Loucy (cell line): ENCODE measurements around the gene CRYBG3.

Experiments used
- H2AFZ ChIP-seq: fragments of 200-600 bp; sonication (generic); 2 replicates; pipeline ENCODE4 v1.6.0; 2016; ENCODE audit warnings: antibody characterized with exemption, mild to moderate bottlenecking, low read length, moderate library complexity
- H3F3A ChIP-seq: fragments of 200-600 bp; 2 replicates; pipeline ENCODE4 v1.6.0; 2016; ENCODE audit warnings: antibody characterized with exemption, low read depth, mild to moderate bottlenecking
- H3K27me3 ChIP-seq: fragments of 200-600 bp; sonication (generic); 2 replicates; pipeline ENCODE4 v1.6.1; 2014; ENCODE audit warnings: low read length, mild to moderate bottlenecking; ENCODE audit not compliant: insufficient read depth, poor library complexity, severe bottlenecking
- H3K36me3 ChIP-seq: fragments of 200-600 bp; sonication (generic); 2 replicates; pipeline ENCODE4 v1.6.1; 2016; ENCODE audit warnings: low read length; ENCODE audit not compliant: insufficient read depth
- H3K4me1 ChIP-seq: fragments of 200-600 bp; sonication (generic); 2 replicates; pipeline ENCODE4 v1.5.1; 2014; ENCODE audit warnings: low read length, mild to moderate bottlenecking; ENCODE audit not compliant: insufficient read depth, poor library complexity, severe bottlenecking
- H3K4me2 ChIP-seq: fragments of 200-600 bp; sonication (generic); 2 replicates; pipeline ENCODE4 v1.6.0; 2014; ENCODE audit warnings: antibody characterized with exemption, low read length, low read depth, mild to moderate bottlenecking; ENCODE audit not compliant: poor library complexity, severe bottlenecking
- H3K4me3 ChIP-seq: fragments of 200-600 bp; sonication (generic); 2 replicates; pipeline ENCODE4 v1.5.1; 2014; ENCODE audit warnings: low read length, mild to moderate bottlenecking, mixed read lengths; ENCODE audit not compliant: poor library complexity, severe bottlenecking
- H3K79me2 ChIP-seq: fragments of 200-600 bp; sonication (generic); 2 replicates; pipeline ENCODE4 v1.6.1; 2014; ENCODE audit warnings: low read length; ENCODE audit not compliant: insufficient read depth
- H3K9ac ChIP-seq: fragments of 200-600 bp; sonication (generic); 2 replicates; pipeline ENCODE4 v1.6.0; 2014; ENCODE audit warnings: mild to moderate bottlenecking, low read depth, low read length, moderate library complexity; ENCODE audit not compliant: poor library complexity, severe bottlenecking
- H3K9me2 ChIP-seq: fragments of 200-600 bp; sonication (generic); replicated peaks from 2 replicates; pipeline ENCODE4 v1.6.1; 2016; ENCODE audit warnings: low read depth, low read length, mixed read lengths
- H3K9me3 ChIP-seq: fragments of 200-600 bp; sonication (generic); 2 replicates; pipeline ENCODE4 v1.6.1; 2014; ENCODE audit warnings: mild to moderate bottlenecking, antibody characterized with exemption, low read length, low read depth; ENCODE audit not compliant: insufficient read depth
- H4K20me1 ChIP-seq: fragments of 200-600 bp; sonication (generic); 2 replicates; pipeline ENCODE4 v1.6.0; 2014; ENCODE audit warnings: antibody characterized with exemption, low read length, mild to moderate bottlenecking; ENCODE audit not compliant: insufficient read depth, poor library complexity, severe bottlenecking
- CTCF ChIP-seq: fragments of 200-600 bp; sonication (generic); conservative IDR thresholded peaks from 2 replicates; pipeline ENCODE4 v1.5.1; 2014; ENCODE audit warnings: mild to moderate bottlenecking, antibody characterized with exemption, low read length
- EZH2phosphoT487 ChIP-seq: fragments of 200-600 bp; IDR thresholded peaks from 2 replicates; pipeline ENCODE4 v1.6.1; 2018; ENCODE audit warnings: antibody characterized with exemption, mild to moderate bottlenecking, moderate library complexity, borderline replicate concordance

Gene CRYBG3

GRCh38 chr3:97910931-97911351 is 89.1 kb downstream of the CRYBG3 start:
- Histone ChIP-seq H3K4me1 (peaks cover 22% of the 10 kb centered on the region), H3K4me3 (peak overlapping the region; percentile 67), H3K9me3 (no peaks in the 10 kb centered on the region), H3K9me2 (no peaks in the 10 kb centered on the region), H3K79me2 (no peaks in the 10 kb centered on the region), H3K36me3 (no peaks in the 10 kb centered on the region), H3K9ac (peak overlapping the region; percentile 1), H3F3A (no peaks in the 10 kb centered on the region), H4K20me1 (no peaks in the 10 kb centered on the region), H2AFZ (0 out of 2 replicates have a peak overlapping the region, but pooled peaks have one; percentile 2), H3K4me2 (peak overlapping the region; percentile 43), H3K27me3 (no peaks in the 10 kb centered on the region)
- TF ChIP-seq CTCF (no peak), EZH2phosphoT487 (no peak)

- no peaks in the 10 kb centered on the region for H3K79me2 ChIP-seq
Observed at GRCh38 chr3:97911459-97911858, 89.6 kb downstream of the CRYBG3 start.

GRCh38 chr3:97914388-97914787 is 92.6 kb downstream of the CRYBG3 start:
- H3K4me3 ChIP-seq: no peak overlapping the region
- H3K9ac ChIP-seq: no peak overlapping the region
- H4K20me1 ChIP-seq: no peaks in the 10 kb centered on the region
- H3K9me2 ChIP-seq: no peaks in the 10 kb centered on the region
- no peak overlapping the region for H2AFZ ChIP-seq
- H3K4me1 ChIP-seq: peaks cover 22% of the 10 kb centered on the region
- no peaks in the 10 kb centered on the region for H3K79me2 ChIP-seq
- H3K36me3 ChIP-seq: no peaks in the 10 kb centered on the region
- no peak overlapping the region for H3K4me2 ChIP-seq
- H3K9me3 ChIP-seq: no peaks in the 10 kb centered on the region
- no peaks in the 10 kb centered on the region for H3K27me3 ChIP-seq
- no peaks in the 10 kb centered on the region for H3F3A ChIP-seq
- no peak for TF ChIP-seq EZH2phosphoT487
- no peak for TF ChIP-seq CTCF

More at GRCh38 chr3:97911459-97911858, 89.6 kb downstream of the CRYBG3 start:
- H3K27me3 ChIP-seq: no peaks in the 10 kb centered on the region
- no peaks in the 10 kb centered on the region for H3K9me3 ChIP-seq
- H3K36me3 ChIP-seq: no peaks in the 10 kb centered on the region
- peak overlapping the region; percentile 43 for H3K4me2 ChIP-seq
- no peaks in the 10 kb centered on the region for H3F3A ChIP-seq
- H3K4me3 ChIP-seq: no peak overlapping the region
- TF ChIP-seq EZH2phosphoT487: no peak
- TF ChIP-seq CTCF: no peak
- no peak overlapping the region for H2AFZ ChIP-seq
- H4K20me1 ChIP-seq: no peaks in the 10 kb centered on the region
- H3K9ac ChIP-seq: no peak overlapping the region
- H3K9me2 ChIP-seq: no peaks in the 10 kb centered on the region
- peaks cover 22% of the 10 kb centered on the region for H3K4me1 ChIP-seq
